ENCODE measurements around the gene PTPRF.

Gene PTPRF

DNA sequence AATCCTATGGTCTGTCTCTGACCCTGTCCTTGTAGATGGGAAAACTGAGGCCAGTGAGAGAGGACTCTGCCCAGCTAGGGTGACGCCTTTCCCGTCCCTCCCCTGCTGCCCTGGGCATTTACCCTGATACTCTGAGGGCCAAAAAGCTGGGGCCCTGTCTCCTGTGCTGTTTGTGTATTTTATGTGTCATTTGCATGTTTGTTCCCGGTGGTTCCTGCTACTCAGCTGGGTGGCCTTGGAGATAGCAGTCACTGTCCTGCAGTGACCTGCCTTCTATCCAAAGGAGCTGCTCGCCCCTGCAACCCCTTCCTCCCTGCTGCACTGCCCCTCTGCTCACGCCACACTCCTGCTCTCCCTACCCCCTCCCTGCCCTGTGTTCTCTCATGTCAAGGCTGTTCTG lies 78.1 kb downstream of the PTPRF start:
- DNase-seq (ENCODE audit: low spot score) = no peak

DNA sequence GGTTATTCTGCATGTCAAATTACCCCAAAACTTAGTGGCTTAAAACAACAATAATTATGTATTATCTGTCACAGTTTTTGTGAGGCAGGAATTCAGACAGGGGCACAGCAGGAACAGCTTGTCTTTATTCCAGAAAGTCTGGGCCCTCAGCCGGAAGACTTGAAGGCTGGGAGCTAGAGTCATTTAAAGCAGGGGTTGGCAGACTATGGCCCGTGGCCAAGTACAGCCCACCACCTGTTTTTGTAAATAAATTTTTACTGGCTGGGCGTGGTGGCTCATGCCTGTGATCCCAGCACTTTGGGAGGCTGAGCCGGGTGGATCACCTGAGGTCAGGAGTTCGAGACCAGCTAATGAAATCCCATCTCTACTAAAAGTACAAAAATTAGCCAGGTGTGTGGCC lies 79.7 kb downstream of the PTPRF start:
- no peak for DNase-seq (ENCODE audit: low spot score)

DNA sequence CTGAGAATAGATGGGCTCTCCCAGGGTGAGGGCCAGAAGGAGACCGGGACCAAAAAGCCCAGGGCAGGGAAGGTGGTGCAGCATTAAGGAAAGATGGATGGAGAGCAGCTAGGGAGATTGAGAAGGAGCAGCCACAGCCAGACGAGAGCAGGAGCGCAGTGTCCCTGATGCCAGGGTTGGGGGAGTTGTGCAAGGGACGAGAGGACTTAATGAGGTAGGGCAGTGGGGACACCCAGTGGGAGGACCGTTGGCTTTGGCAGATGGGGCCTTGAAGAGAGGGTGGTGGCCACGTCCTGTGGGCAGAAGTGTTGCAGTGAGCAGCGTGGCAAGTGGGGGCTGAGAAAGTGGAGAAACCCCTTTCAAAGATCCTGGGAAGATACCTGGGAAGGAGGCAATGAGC lies 81.3 kb downstream of the PTPRF start:
- DNase-seq (ENCODE audit: low spot score) = no peak

DNA sequence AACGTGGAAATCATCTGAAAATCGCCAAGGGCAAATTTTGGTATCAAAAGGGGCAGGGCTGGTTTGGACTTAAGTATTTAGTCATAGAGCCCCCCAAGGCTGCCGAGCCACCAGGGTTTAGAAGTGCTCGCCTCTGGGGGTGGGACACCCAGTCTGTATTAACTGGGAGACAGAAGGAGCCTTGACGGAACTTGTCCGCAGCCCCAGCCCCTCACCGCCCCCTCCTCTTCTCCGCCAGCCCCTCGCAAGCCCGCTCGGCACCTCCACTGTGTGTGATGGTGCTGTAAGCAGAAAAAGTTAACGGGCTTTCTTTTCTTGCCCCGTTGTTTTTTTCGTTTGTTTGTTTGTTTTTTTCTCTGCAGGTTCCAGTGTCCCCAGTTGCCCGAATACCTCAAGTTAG lies 81.7 kb downstream of the PTPRF start:
- no peak for DNase-seq (ENCODE audit: low spot score)

DNA sequence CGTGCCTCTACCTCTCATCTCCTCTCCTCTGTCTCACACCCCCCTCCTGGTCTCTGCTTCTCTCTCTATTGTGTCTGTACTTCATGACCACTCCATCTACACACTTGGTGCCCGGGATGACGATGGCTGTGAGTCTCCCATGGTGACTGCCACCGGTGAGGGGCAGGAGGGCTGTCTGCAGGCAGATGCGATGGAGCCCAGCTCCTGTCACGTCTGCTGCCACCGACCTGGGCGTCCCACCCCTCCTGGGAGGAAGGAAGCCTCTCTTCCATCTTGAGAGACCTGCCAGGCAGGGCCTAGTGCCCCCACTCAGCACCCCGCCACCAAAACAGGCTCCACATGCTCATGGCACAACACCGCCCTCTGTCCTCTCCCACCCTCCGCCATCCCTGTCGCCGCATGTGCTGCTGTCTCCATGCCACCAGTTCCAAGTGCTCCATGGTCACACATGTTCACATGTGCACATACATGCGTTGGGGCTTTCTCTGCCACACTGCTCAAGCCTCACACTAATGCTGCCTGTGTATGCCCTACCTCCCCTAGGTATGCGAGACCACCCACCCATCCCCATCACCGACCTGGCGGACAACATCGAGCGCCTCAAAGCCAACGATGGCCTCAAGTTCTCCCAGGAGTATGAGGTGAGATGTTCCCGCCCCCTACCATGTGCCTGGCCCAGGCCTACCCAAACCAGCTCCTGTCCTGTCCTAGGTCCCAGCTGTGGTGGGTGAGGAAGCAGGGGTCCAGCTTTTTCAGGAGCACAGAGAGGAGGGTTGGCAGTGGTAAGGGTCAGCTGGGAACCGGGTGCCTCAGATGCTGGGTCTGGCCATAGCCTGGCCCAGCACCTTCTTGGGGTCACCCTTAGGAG lies 82.6 kb downstream of the PTPRF start:
- no peak for DNase-seq (ENCODE audit: low spot score)

DNA sequence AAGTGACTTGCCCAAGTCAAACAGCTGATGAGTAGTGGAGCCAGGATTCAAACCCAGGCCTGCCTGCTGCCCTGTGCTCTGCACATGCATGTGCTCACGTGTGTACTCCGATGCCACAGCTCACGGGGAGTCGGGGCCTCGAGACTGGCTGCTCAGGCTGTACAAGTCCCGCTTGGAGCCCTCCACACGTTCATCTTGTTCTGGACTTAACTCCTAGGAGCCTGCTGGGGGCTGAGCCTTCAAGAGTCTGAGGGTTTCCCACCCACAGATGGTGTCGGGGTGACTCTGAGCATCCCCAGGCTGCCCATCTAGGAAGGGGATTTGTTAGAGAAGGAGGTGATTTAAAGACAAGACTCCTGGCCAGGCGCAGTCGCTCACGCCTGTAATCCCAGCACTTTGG lies 83.5 kb downstream of the PTPRF start:
- DNase-seq (ENCODE audit: low spot score) = no peak

DNA sequence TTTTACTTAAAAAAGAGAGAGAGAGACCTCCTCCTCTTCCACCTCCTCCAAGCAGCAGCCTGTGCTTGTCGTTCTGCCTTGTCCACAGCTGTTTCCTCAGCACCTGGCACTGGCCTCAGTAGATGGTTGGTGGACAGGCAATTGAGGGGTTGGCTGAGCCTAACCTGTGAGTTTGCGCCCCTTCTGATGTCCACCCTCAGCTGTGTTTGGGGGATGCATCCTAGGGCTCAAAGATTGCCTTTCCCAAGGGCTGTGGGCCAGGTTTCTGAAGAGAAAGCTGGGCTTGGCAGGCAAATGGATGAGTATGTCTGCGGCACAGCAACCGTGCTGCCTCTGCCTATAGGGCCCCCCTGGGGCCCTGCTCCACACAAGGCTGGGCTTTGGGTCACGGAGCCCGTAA lies 84.2 kb downstream of the PTPRF start:
- DNase-seq (ENCODE audit: low spot score) = no peak

DNA sequence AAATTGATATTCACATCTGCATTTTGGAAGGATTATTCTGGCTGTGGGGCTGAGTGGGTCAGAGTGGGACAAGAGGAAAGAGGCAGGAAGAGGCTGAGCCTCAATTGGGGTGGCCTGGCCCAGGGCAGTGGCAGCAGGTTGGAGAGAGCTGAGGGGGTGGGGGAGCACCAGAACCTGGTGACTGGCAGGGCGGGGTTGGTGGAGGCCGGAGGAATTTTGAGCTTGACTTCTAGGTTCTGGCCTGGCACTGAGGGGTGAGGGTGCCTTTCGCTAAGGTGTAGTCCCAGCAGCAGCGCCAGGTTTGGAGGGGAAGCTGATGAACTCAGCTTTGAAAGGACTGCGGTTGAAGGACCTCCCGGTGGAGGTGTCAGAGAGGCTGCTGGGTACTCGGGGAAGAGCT lies 85.7 kb downstream of the PTPRF start:
- DNase-seq (ENCODE audit: low spot score) = no peak

DNA sequence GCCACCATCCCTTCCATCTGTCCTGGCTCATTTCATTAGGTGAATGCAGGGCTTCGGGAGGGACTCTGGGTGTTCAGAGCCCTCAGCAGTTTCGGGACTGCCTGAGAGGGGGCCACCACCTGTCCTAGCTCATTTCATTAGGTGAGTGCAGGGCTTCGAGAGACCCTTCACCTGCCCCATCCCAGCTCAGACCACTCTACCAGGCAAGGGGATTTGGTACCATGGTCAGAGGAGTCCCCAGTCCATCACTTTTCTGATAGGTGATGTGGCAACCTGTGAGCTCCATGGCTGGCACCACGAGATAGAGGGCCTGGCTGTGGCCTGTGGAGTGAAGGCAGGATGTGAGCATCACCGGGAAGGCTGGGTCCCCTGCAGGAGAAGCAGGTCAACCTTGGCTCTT lies 86.3 kb downstream of the PTPRF start:
- no peak for DNase-seq (ENCODE audit: low spot score)

DNA sequence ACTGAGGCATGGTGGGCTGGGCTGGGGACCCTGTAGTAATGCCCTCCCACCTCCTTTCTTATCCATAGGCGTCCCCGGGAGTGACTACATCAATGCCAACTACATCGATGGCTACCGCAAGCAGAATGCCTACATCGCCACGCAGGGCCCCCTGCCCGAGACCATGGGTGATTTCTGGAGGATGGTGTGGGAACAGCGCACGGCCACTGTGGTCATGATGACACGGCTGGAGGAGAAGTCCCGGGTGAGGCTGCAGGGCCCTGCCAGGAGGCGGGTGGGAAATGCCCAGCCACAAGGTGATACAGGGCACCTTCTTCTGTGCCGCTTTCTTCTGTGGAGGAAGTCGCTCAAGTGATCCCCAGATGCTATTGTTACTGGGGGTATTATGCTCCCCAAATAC lies 87.0 kb downstream of the PTPRF start:
- no peak for DNase-seq (ENCODE audit: low spot score)

DNA sequence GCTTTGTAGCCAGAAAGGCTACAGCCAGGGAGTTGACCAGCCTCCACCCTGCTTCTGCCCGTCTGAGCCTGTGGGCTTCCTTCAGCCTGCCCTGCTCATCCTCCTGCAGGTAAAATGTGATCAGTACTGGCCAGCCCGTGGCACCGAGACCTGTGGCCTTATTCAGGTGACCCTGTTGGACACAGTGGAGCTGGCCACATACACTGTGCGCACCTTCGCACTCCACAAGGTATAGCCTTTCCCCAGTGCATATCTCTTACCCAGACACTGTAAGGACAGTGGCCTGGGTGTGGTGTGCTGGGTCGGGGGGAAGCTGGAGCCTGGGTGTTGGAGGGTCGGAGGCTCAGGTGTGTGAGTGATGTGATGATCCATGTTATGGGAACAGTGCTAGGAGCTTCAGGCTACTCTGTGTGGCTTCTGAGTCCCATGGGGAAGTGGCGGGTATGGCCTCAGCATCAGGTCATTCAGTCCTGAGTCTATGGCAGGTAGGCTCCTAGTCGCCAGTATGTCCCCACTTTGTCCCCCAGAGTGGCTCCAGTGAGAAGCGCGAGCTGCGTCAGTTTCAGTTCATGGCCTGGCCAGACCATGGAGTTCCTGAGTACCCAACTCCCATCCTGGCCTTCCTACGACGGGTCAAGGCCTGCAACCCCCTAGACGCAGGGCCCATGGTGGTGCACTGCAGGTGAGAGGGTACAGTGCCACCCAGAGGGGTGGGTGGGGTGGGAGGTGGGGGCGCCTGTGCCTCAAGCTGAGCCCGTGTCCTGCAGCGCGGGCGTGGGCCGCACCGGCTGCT lies 88.0 kb downstream of the PTPRF start:
- DNase-seq (ENCODE audit: low spot score) = no peak

DNA sequence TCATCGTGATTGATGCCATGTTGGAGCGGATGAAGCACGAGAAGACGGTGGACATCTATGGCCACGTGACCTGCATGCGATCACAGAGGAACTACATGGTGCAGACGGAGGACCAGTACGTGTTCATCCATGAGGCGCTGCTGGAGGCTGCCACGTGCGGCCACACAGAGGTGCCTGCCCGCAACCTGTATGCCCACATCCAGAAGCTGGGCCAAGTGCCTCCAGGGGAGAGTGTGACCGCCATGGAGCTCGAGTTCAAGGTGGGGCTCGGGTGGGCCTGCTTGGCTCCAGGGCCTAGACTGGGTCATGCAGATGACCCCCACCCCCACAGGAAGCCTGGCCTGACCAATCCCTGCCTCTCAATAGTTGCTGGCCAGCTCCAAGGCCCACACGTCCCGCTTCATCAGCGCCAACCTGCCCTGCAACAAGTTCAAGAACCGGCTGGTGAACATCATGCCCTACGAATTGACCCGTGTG lies 88.7 kb downstream of the PTPRF start:
- no peak for DNase-seq (ENCODE audit: low spot score)

DNA sequence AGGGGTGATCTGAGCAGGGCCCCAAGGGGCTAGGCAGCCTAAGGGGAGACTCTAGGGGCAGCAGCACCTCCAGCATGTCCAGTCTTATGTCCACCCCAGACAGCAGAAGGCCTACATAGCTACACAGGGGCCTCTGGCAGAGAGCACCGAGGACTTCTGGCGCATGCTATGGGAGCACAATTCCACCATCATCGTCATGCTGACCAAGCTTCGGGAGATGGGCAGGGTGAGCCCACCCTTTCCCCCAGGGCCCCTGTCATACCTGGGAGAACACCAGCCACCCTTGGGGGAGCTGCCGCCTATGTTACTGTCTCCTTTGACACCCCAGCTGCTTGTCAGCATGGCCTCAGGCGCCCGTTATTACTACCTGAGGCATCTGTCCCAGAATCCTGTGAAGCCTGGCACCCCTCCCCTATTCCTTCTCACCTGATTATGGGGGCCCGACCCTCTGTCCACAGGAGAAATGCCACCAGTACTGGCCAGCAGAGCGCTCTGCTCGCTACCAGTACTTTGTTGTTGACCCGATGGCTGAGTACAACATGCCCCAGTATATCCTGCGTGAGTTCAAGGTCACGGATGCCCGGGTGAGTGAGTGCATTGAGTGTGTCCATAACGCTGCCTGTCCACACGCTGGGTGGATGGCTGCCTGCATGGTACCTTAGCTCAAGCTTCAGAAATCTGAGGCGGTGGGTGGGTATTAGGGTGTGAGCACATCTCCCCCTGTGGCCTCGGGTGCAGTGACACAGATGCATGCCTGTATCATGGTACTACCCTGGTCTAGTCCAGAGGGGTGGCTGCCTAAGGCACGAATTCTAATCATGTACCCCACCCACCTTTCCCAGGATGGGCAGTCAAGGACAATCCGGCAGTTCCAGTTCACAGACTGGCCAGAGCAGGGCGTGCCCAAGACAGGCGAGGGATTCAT lies 89.6 kb downstream of the PTPRF start:
- no peak for DNase-seq (ENCODE audit: low spot score)

DNA sequence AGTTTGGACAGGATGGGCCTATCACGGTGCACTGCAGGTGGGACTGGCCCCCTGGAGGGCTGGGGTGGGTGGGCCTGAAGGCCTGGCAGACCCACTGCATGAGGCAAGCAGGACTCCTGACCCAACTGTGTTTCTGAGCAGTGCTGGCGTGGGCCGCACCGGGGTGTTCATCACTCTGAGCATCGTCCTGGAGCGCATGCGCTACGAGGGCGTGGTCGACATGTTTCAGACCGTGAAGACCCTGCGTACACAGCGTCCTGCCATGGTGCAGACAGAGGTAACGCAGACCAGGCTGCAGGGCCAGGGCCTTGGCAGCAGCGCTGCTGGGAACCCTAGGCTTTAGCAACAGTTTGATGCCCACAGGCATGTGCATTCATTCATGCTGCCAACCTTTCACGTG lies 90.3 kb downstream of the PTPRF start:
- DNase-seq (ENCODE audit: low spot score) = no peak

DNA sequence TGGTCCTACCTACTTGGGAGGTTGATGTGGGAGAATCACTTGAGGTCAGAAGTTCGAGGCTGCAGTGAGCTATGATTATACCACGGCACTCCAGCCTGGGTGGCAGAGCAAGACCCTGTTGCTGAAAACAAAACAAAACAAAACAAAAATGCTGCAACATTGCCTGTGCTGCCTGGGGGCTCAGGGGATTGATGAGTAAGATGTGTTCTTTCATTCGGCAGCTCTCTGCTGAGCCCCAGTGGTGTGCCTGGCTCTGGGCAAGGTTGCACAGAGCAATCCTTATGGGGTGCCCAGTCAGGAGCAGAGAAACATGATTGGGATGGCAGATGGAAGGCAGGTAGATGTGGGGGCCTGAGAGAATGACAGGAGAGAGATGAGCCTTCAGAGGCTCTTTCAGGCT lies 90.7 kb downstream of the PTPRF start:
- DNase-seq (ENCODE audit: low spot score) = no peak

DNA sequence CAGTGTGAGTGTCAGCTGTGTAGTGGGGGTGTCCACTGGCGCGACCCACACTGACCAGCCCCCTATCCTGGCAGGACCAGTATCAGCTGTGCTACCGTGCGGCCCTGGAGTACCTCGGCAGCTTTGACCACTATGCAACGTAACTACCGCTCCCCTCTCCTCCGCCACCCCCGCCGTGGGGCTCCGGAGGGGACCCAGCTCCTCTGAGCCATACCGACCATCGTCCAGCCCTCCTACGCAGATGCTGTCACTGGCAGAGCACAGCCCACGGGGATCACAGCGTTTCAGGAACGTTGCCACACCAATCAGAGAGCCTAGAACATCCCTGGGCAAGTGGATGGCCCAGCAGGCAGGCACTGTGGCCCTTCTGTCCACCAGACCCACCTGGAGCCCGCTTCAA lies 91.2 kb downstream of the PTPRF start:
- DNase-seq (ENCODE audit: low spot score) = no peak

DNA sequence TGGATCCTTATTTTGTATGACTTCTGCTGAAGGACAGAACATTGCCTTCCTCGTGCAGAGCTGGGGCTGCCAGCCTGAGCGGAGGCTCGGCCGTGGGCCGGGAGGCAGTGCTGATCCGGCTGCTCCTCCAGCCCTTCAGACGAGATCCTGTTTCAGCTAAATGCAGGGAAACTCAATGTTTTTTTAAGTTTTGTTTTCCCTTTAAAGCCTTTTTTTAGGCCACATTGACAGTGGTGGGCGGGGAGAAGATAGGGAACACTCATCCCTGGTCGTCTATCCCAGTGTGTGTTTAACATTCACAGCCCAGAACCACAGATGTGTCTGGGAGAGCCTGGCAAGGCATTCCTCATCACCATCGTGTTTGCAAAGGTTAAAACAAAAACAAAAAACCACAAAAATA lies 91.8 kb downstream of the PTPRF start:
- DNase-seq (ENCODE audit: low spot score) = peak; percentile 74

DNA sequence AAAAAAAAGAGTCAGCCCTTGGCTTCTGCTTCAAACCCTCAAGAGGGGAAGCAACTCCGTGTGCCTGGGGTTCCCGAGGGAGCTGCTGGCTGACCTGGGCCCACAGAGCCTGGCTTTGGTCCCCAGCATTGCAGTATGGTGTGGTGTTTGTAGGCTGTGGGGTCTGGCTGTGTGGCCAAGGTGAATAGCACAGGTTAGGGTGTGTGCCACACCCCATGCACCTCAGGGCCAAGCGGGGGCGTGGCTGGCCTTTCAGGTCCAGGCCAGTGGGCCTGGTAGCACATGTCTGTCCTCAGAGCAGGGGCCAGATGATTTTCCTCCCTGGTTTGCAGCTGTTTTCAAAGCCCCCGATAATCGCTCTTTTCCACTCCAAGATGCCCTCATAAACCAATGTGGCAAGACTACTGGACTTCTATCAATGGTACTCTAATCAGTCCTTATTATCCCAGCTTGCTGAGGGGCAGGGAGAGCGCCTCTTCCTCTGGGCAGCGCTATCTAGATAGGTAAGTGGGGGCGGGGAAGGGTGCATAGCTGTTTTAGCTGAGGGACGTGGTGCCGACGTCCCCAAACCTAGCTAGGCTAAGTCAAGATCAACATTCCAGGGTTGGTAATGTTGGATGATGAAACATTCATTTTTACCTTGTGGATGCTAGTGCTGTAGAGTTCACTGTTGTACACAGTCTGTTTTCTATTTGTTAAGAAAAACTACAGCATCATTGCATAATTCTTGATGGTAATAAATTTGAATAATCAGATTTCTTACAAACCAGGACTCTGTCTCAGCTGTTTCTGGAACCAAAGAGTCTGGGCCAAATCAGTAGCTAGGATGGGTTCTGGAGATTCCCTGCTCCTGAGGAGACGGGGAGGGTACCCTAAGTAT lies 92.5 kb downstream of the PTPRF start:
- DNase-seq (ENCODE audit: low spot score) = no peak

DNA sequence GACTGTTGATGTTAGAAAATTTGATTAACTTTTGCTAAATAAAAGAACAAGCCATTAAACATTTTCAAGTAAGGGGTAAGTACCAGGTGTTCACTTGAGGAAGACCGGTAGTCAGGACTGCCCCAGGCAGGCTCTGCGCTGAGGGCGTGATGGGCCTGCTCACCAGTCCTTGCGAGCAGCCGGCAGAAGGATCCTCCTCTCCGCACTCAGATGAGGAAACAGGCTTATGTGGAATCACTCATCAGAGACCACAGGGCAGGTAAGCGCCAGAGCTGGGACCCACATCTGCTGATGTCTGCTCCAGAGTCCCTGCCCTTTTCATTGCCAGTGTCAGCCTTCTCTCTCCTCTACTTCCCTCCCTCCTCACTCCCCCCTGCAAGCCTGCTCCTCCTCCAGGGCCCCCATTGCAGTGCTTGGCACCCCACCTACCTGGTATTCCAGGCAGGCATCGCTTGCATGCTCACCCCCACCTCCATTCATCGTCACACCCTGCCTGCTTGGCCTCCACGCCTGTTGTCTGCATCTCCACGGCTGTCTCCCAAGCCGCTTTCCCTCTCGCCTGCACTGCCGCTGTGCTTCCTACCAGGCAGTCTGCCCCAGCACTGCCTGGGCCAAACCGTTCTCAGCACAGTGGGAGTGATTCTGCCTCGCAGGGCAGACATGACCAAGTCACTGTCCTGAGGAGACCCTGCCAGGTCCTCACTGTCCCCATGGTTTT lies 94.5 kb downstream of the PTPRF start:
- no peak for DNase-seq (ENCODE audit: low spot score)

DNA sequence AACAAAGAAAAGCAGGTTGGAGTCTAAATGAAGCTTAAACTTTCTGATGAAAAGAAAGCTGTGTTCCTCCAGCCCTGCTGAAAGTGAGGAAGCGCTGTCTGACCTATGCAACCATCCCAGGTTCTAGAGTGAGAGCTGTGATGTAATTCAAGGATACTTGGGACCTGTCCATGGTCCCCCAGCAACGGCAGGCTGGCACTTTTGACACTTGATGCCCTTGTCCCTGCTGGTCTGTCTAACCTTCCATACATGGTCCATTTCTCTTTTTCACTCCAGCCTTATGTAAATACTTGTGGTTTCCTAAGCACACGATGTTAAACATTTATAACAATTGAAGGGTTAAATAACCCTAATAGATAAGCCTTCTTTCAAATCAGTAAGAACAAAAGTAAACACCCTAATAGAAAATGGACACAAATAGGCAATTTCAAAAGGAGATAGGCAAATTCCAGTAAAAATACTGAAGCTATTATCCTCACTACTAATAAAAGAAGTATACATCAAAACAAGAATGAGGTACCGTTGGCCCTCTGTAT lies 101.5 kb downstream of the PTPRF start:
- DNase-seq (ENCODE audit: low spot score) = no peak
